Measurements from ENCODE around the gene ASCL1.

ASCL1 gene

GRCh38 chr12:102995372-102995771 is 37.9 kb downstream of the ASCL1 start:
- Histone ChIP-seq H3K9me3 (ENCODE audit: insufficient read depth, low read length) (no peaks in the 10 kb centered on the region; the same call in 1 of the 2 replicates), H3K4me3 (ENCODE audit: insufficient read depth, low read length, poor library complexity, severe bottlenecking) (no peak overlapping the region), H3K36me3 (ENCODE audit: low read length) (no peaks in the 10 kb centered on the region), H2AFZ (ENCODE audit: low read depth, low read length, severe bottlenecking) (no peak overlapping the region), H3K79me2 (ENCODE audit: insufficient read depth, low read length) (no peaks in the 10 kb centered on the region), H3K4me2 (ENCODE audit: low read depth, low read length, poor library complexity, severe bottlenecking) (no peak overlapping the region), H4K20me1 (ENCODE audit: low read depth, low read length) (no peaks in the 10 kb centered on the region), H3F3A (ENCODE audit: insufficient read depth) (no peaks in the 10 kb centered on the region), H3K9me2 (replicated peaks; ENCODE audit: insufficient read depth, low read length) (no peaks in the 10 kb centered on the region), H3K27ac (ENCODE audit: low read depth, low read length) (no peak overlapping the region), H3K27me3 (ENCODE audit: low read length) (no peaks in the 10 kb centered on the region), H3K9ac (ENCODE audit: low read length) (no peak overlapping the region)
- TF ChIP-seq, protein P1, sequence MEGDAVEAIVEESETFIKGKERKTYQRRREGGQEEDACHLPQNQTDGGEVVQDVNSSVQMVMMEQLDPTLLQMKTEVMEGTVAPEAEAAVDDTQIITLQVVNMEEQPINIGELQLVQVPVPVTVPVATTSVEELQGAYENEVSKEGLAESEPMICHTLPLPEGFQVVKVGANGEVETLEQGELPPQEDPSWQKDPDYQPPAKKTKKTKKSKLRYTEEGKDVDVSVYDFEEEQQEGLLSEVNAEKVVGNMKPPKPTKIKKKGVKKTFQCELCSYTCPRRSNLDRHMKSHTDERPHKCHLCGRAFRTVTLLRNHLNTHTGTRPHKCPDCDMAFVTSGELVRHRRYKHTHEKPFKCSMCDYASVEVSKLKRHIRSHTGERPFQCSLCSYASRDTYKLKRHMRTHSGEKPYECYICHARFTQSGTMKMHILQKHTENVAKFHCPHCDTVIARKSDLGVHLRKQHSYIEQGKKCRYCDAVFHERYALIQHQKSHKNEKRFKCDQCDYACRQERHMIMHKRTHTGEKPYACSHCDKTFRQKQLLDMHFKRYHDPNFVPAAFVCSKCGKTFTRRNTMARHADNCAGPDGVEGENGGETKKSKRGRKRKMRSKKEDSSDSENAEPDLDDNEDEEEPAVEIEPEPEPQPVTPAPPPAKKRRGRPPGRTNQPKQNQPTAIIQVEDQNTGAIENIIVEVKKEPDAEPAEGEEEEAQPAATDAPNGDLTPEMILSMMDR (IDR thresholded peaks at IDR 0.05; ENCODE audit: insufficient read depth, low read length, poor library complexity, severe bottlenecking) = no peak
- TF ChIP-seq EZH2phosphoT487 (conservative IDR thresholded peaks at IDR 0.05; ENCODE audit: low read length) = no peak

Data from SU-DHL-6 (cell line).